BJ (cell line): ENCODE data around the gene HNMT. TPM values are rescaled to one million over a fixed set of nuclear protein-coding genes. Genes with fewer than 3 reads are reported as not detected.

Source experiments
- CTCF ChIA-PET: fragments of 350-600 bp; formaldehyde crosslinking; extraction: SDS; loops from one replicate; lab custom pipeline; 2021; ENCODE audit warnings: antibody characterized with exemption, inconsistent platforms; lab: Yijun Ruan, JAX
- POLR2A ChIA-PET: fragments of 300-600 bp; sonication (Branson Sonifier 250); formaldehyde crosslinking; extraction: SDS; loops from one replicate; lab custom pipeline; 2021; ENCODE audit warnings: antibody characterized with exemption; lab: Charles Lee
- DNase-seq: peaks from one replicate; pipeline ENCODE4 v3.0.0-alpha.2; 2011; ENCODE audit warnings: low read depth
- H3K27me3 ChIP-seq: 2 replicates; pipeline ENCODE4 v1.6.0; 2011; ENCODE audit warnings: low read length; ENCODE audit not compliant: control insufficient read depth, insufficient read depth
- H3K36me3 ChIP-seq: 2 replicates; pipeline ENCODE4 v1.5.1; 2011; ENCODE audit warnings: low read length; ENCODE audit not compliant: control insufficient read depth, insufficient read depth
- H3K4me3 ChIP-seq: 2 replicates; pipeline ENCODE4 v1.5.1; 2011; ENCODE audit warnings: low read depth, mild to moderate bottlenecking, control low read depth, low read length
- CTCF ChIP-seq: IDR thresholded peaks from 2 replicates; pipeline ENCODE4 v1.5.1; 2011; ENCODE audit warnings: low read depth, mild to moderate bottlenecking, control low read depth, inconsistent platforms, low read length, moderate library complexity; ENCODE audit not compliant: insufficient read depth
- polyA plus RNA-seq: library from polyadenylated mRNA; depleted of rRNA; stranded (reverse); fragments of >200 nt; gene quantifications from 2 replicates; pipeline ENCODE4 v1.2.3, GENCODE V29; 2011

The HNMT gene
- polyA plus RNA-seq, 1 experiment = 7.7 TPM

- Histone ChIP-seq H3K4me3 (no peak overlapping the region), H3K27me3 (no peaks in the 10 kb centered on the region), H3K36me3 (no peaks in the 10 kb centered on the region; the same call in 1 of the 2 replicates)
- ChIA-PET POLR2A (no interaction called here), CTCF (interaction anchor here (0.7 kb wide), 1 partner anchor 14 kb away, joined by 3 read pairs; no protein-coding TSS in a partner anchor)
- DNase-seq = no peak
- TF ChIP-seq CTCF = no peak
Observed at GRCh38 chr2:138016351-138017087, 52.2 kb downstream of the HNMT start.

GRCh38 chr2:138017824-138018223 lies 53.6 kb downstream of the HNMT start:
- TF ChIP-seq CTCF = no peak
- no peaks in the 10 kb centered on the region for H3K27me3 ChIP-seq
- no peak for DNase-seq
- no peaks in the 10 kb centered on the region; the same call in 1 of the 2 replicates for H3K36me3 ChIP-seq
- H3K4me3 ChIP-seq = no peak overlapping the region
- ChIA-PET POLR2A (no interaction called here), CTCF (no interaction called here)

GRCh38 chr2:138018866-138019688 lies 54.8 kb downstream of the HNMT start:
- no peaks in the 10 kb centered on the region for H3K27me3 ChIP-seq
- CTCF ChIA-PET = interaction anchor here (0.8 to 1.4 kb wide), 3 partner anchors 14 to 69 kb away, joined by 3 to 4 read pairs (median 3); no protein-coding TSS in a partner anchor
- POLR2A ChIA-PET = no interaction called here
- TF ChIP-seq CTCF = no peak
- no peaks in the 10 kb centered on the region; the same call in 1 of the 2 replicates for H3K36me3 ChIP-seq
- DNase-seq = no peak
- H3K4me3 ChIP-seq = no peak overlapping the region

- no peak overlapping the region for H3K4me3 ChIP-seq
- DNase-seq = no peak
- no peaks in the 10 kb centered on the region; the same call in 1 of the 2 replicates for H3K36me3 ChIP-seq
- POLR2A ChIA-PET = no interaction called here
- H3K27me3 ChIP-seq = no peaks in the 10 kb centered on the region
- CTCF ChIA-PET = interaction anchor here (1.4 kb wide), 1 partner anchor 12 kb away, joined by 4 read pairs; no protein-coding TSS in a partner anchor
- no peak for TF ChIP-seq CTCF
Observed at GRCh38 chr2:138020432-138020831, 56.2 kb downstream of the HNMT start.

- Histone ChIP-seq H3K36me3 (no peaks in the 10 kb centered on the region; the same call in 1 of the 2 replicates), H3K27me3 (no peaks in the 10 kb centered on the region), H3K4me3 (no peak overlapping the region)
- POLR2A ChIA-PET = no interaction called here
- CTCF ChIA-PET = no interaction called here
- TF ChIP-seq CTCF = no peak
- DNase-seq = no peak
Observed at GRCh38 chr2:138021154-138021553, 56.9 kb downstream of the HNMT start.
